ENCODE data around the gene KLHL4.

GRCh38 chrX:87697409-87697808 is 179.8 kb downstream of the KLHL4 start:
- peak; percentile 17 for TF ChIP-seq CTCF (IDR thresholded peaks at IDR 0.05; ENCODE audit: low read length)
- TF ChIP-seq EZH2 (optimal IDR thresholded peaks at IDR 0.05; ENCODE audit: low read depth, low read length): no peak
